Kidney (tissue), 14 donors: ENCODE results near the gene SPRED3. TPM values are rescaled to one million over a fixed set of nuclear protein-coding genes. Genes with fewer than 3 reads are reported as not detected.

Source experiments
- DNase-seq, 5 donors: peaks; one replicate each; pipeline ENCODE4 v3.0.0-alpha.2; 2013 to 2020
- FAIRE-seq: peaks from 2 replicates; lab custom pipeline; 2012; peaks lifted over from hg19 to GRCh38; lab: Jason Lieb, UNC
- H3K27ac ChIP-seq, 2 donors: one replicate each; pipeline ENCODE4 v1.7.0; 2013; ENCODE audit warnings: low read depth in 2 of 2, low read length in 2 of 2, inconsistent platforms in 1 of 2
- H3K27me3 ChIP-seq: one replicate; pipeline ENCODE4 v1.7.1; 2013; ENCODE audit warnings: low read length, inconsistent platforms; ENCODE audit not compliant: control insufficient read depth, insufficient read depth
- H3K36me3 ChIP-seq, 3 donors: one replicate each; pipeline versions ENCODE4 v1.7.0 to v1.7.1; 2013; ENCODE audit warnings: low read length in 3 of 3, control low read depth in 1 of 3, inconsistent platforms in 1 of 3; ENCODE audit not compliant: insufficient read depth in 3 of 3, control insufficient read depth in 2 of 3
- H3K4me1 ChIP-seq, 3 donors: one replicate each; pipeline versions ENCODE4 v1.7.0 to v1.7.1; 2013; ENCODE audit warnings: low read length in 3 of 3, inconsistent platforms in 1 of 3, low read depth in 1 of 3; ENCODE audit not compliant: control insufficient read depth in 2 of 3, insufficient read depth in 2 of 3
- H3K4me3 ChIP-seq, 3 donors: one replicate each; pipeline versions ENCODE4 v1.7.0 to v1.8.1; 2013; ENCODE audit warnings: low read length in 3 of 3, control low read depth in 1 of 3, inconsistent platforms in 1 of 3
- H3K9ac ChIP-seq, 3 donors: one replicate each; pipeline versions ENCODE4 v1.7.0 to v1.7.1; 2013; ENCODE audit warnings: low read length in 3 of 3, control low read depth in 1 of 3, inconsistent platforms in 1 of 3
- H3K9me3 ChIP-seq, 3 donors: one replicate each; pipeline versions ENCODE4 v1.7.0 to v1.7.1; 2013; ENCODE audit warnings: low read length in 3 of 3, control low read depth in 1 of 3, inconsistent platforms in 1 of 3; ENCODE audit not compliant: control insufficient read depth in 2 of 3, insufficient read depth in 1 of 3
- CTCF ChIP-seq: IDR thresholded peaks from 3 replicates; pipeline ENCODE4 v1.5.1; 2012; ENCODE audit warnings: mild to moderate bottlenecking, moderate library complexity, borderline replicate concordance; ENCODE audit not compliant: insufficient read depth; ENCODE audit errors: extremely low read depth
- intact Hi-C: fragments of 100-400 bp; cut with DNase I; formaldehyde crosslinking; loops from one replicate; pipeline ENCODE4 v1.11.1; 2022
- polyA plus RNA-seq: library from polyadenylated mRNA; stranded (reverse); fragments of 350-450 nt; fragmentation: Illumina TruSeq; extraction: RNeasy Lipid Tissue Mini Kit (QIAGEN cat#74804); gene quantifications from one replicate; pipeline ENCODE4 v1.2.3, GENCODE V29; 2014; ENCODE audit warnings: low read depth, low replicate concordance; ENCODE audit not compliant: insufficient read depth
- total RNA-seq: library from RNA; stranded (reverse); fragmentation: NEBNext Ultra II Directional; extraction: Animal tissue kit (Norgen Biotek cat#: 25700); gene quantifications from one replicate; pipeline ENCODE4 v1.2.1, GENCODE V29; 2021
- donor health status: control.
- donor health status: control.
- donor health status: control.
- donor health status: control.
- donor health status: control.
- donor health status: DM: yes; HTN: yes; CAD: no.
- donor health status: Normal renal cell carcinoma (clear cell type).

The SPRED3 gene
- total and polyA plus RNA-seq, 2 donors from 2014 or later, result 0.17 to 8.7 TPM

- no peaks in the 10 kb centered on the region for H3K27me3 ChIP-seq
- FAIRE-seq, result no peak
- no peak overlapping the region for H3K9ac ChIP-seq
- H3K4me3 ChIP-seq, result no peak overlapping the region
- peak in 1 of 5 donors; percentile 49 for DNase-seq
- no peaks in the 10 kb centered on the region for H3K9me3 ChIP-seq
- peaks cover 0 to 13% (median 12%) of the 10 kb centered on the region in 3 donors for H3K4me1 ChIP-seq
- no peak for TF ChIP-seq CTCF
- no peak overlapping the region for H3K27ac ChIP-seq
- peaks cover 2 to 17% (median 10%) of the 10 kb centered on the region in 3 donors for H3K36me3 ChIP-seq
- intact Hi-C loops, result no loop called here
These were observed 11.9 kb upstream of the SPRED3 start for GRCh38 chr19:38376576-38376975.

- no peaks in the 10 kb centered on the region for H3K9me3 ChIP-seq
- FAIRE-seq, result no peak
- intact Hi-C loops, result no loop called here
- no peak for TF ChIP-seq CTCF
- no peak overlapping the region for H3K9ac ChIP-seq
- H3K4me1 ChIP-seq, result peaks cover 0 to 13% (median 12%) of the 10 kb centered on the region in 3 donors
- H3K27ac ChIP-seq, result no peak overlapping the region
- H3K36me3 ChIP-seq, result peaks cover 2 to 22% (median 10%) of the 10 kb centered on the region in 3 donors
- H3K4me3 ChIP-seq, result no peak overlapping the region
- DNase-seq, result no peak
- H3K27me3 ChIP-seq, result no peaks in the 10 kb centered on the region
These were observed 11.4 kb upstream of the SPRED3 start for GRCh38 chr19:38377052-38377451.

- FAIRE-seq, result no peak
- Histone ChIP-seq H3K27ac (no peak overlapping the region), H3K27me3 (no peaks in the 10 kb centered on the region), H3K36me3 (peaks cover 2 to 37% (median 15%) of the 10 kb centered on the region in 3 donors), H3K4me3 (no peak overlapping the region), H3K4me1 (peaks cover 0 to 13% (median 12%) of the 10 kb centered on the region in 3 donors), H3K9me3 (no peaks in the 10 kb centered on the region), H3K9ac (no peak overlapping the region)
- intact Hi-C loops, result no loop called here
- DNase-seq, result no peak
- no peak for TF ChIP-seq CTCF
These were observed 9.6 kb upstream of the SPRED3 start for GRCh38 chr19:38378866-38379265.

- H3K36me3 ChIP-seq, result peaks cover 2 to 37% (median 15%) of the 10 kb centered on the region in 3 donors
- no peaks in the 10 kb centered on the region for H3K9me3 ChIP-seq
- no peak overlapping the region for H3K27ac ChIP-seq
- H3K27me3 ChIP-seq, result no peaks in the 10 kb centered on the region
- intact Hi-C loops, result no loop called here
- no peak overlapping the region for H3K4me3 ChIP-seq
- H3K4me1 ChIP-seq, result peaks cover 0 to 4% (median 3%) of the 10 kb centered on the region in 3 donors
- no peak for DNase-seq
- no peak overlapping the region for H3K9ac ChIP-seq
- no peak for TF ChIP-seq CTCF
- FAIRE-seq, result no peak
These were observed 7.4 kb upstream of the SPRED3 start for GRCh38 chr19:38381138-38381537.
